Prostate gland (tissue), 2 donors: ENCODE measurements around the gene TMEM229B.

Experiments used
- CTCF ChIP-seq, 4 experiments: fragments of 200-600 bp in 2 of 4; fragments of 450-650 bp in 2 of 4; sonication (generic) in 2 of 4; IDR thresholded peaks; 1 replicate in 3 of 4; 2 replicates in 1 of 4; pipeline ENCODE4 v1.5.1; 2016 to 2019; ENCODE audit warnings: antibody characterized with exemption in 4 of 4, mild to moderate bottlenecking in 2 of 4, moderate library complexity in 2 of 4
- POLR2AphosphoS5 ChIP-seq: sonication (generic); formaldehyde crosslinking; IDR thresholded peaks from one replicate; pipeline ENCODE4 v1.6.1; 2017; ENCODE audit warnings: antibody characterized with exemption

- no peak for TF ChIP-seq POLR2AphosphoS5
- no peak for TF ChIP-seq CTCF (IDR thresholded peaks at IDR 0.05)
Observed at GRCh38 chr14:67426161-67426560, 62.4 kb downstream of the TMEM229B start.
